Progenitor cell of endocrine pancreas (in vitro differentiated cells): ENCODE results near the gene DPH5. TPM values are rescaled to one million over a fixed set of nuclear protein-coding genes. Genes with fewer than 3 reads are reported as not detected.

Experiments used
- DNase-seq: peaks from one replicate; pipeline ENCODE4 v3.0.0; 2021; ENCODE audit warnings: low spot score; ENCODE audit not compliant: unreplicated experiment
- H3K27ac Mint-ChIP-seq: 2 replicates; pipeline ENCODE4 v1.8.0; 2021; ENCODE audit warnings: mild to moderate bottlenecking, moderate library complexity, mixed read lengths
- H3K27me3 Mint-ChIP-seq: 2 replicates; pipeline ENCODE4 v1.8.0; 2021; ENCODE audit warnings: mixed read lengths
- H3K36me3 Mint-ChIP-seq: 2 replicates; pipeline ENCODE4 v1.8.0; 2022; ENCODE audit warnings: mixed read lengths; ENCODE audit not compliant: insufficient read depth
- H3K4me1 Mint-ChIP-seq: 2 replicates; pipeline ENCODE4 v1.8.0; 2021; ENCODE audit warnings: low read depth, mixed read lengths
- H3K4me3 Mint-ChIP-seq: 2 replicates; pipeline ENCODE4 v1.8.0; 2021; ENCODE audit warnings: low read depth, mild to moderate bottlenecking, moderate library complexity, mixed read lengths
- H3K9me3 Mint-ChIP-seq: 2 replicates; pipeline ENCODE4 v1.8.0; 2021; ENCODE audit warnings: low read depth, mixed read lengths
- CTCF ChIP-seq: fragments of 200-600 bp; sonication (generic); IDR thresholded peaks from one replicate; pipeline ENCODE4 v1.5.0; 2021; ENCODE audit warnings: antibody characterized with exemption, mild to moderate bottlenecking; ENCODE audit not compliant: unreplicated experiment
- total RNA-seq: library from RNA; stranded (reverse); gene quantifications from 2 replicates; pipeline ENCODE4 v1.2.1, GENCODE V29; 2021

DPH5 gene
- total RNA-seq, 1 donor from 2014 or later, result 48.2 TPM

GRCh38 chr1:101004061-101004460 lies 21.5 kb downstream of the DPH5 start:
- Mint-ChIP-seq H3K4me3 (no peak overlapping the region), H3K27me3 (no peaks in the 10 kb centered on the region), H3K4me1 (peaks cover 11% of the 10 kb centered on the region), H3K9me3 (no peaks in the 10 kb centered on the region), H3K36me3 (peaks cover 7% of the 10 kb centered on the region), H3K27ac (no peak overlapping the region)
- no peak for TF ChIP-seq CTCF
- DNase-seq, result no peak

DNA sequence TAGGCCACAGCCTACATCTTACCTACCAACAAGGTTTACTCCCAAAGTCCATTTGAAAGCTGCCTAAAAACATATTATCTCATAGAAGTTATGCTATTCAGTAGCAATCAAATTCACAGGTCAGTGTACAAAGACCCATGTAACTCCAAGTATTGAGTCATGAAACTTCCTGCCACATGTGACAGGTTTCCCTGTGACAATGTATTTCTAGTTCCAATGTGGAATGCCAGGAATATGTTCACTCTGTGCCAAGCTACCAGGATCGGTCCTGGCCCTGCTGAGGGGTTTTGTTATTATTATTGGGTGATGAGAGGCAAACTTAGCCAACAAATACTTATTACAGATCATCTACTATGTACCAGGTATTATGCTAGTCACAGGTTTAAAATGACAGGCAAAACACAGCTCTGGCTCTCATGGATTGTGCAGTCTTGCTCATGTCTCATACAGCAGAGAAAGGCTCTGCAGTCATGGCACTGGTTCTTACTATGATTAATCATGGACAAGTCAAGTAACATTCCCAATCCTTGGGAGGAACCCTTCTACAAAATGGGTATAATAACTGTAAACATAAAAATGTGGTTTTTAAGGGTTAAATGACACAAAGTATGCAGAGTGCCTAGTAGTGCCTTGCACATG lies 22.5 kb downstream of the DPH5 start:
- Mint-ChIP-seq H3K27me3 (no peaks in the 10 kb centered on the region), H3K27ac (peak overlapping the region; percentile 24), H3K36me3 (peaks cover 7% of the 10 kb centered on the region), H3K4me3 (no peak overlapping the region), H3K9me3 (no peaks in the 10 kb centered on the region), H3K4me1 (peaks cover 11% of the 10 kb centered on the region)
- no peak for TF ChIP-seq CTCF
- DNase-seq, result no peak

DNA sequence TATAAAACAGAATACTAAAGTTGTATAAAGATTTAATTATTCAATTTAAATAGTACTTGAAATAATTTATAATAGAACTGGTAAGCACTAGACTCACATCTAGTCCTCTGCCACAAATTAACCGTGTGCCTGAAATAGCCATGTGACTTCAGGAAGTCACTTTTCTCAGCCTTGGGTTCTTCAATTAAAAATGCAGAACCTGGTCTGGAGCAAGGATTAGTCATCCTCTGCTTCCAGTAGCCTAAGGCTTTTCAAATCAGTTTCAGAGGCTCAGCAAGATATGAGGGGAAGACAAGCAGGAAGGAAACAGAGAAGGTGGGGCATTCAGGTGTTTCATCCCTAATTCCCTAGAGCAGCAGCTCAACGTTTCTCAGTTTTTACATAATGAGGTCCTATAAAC lies 23.0 kb downstream of the DPH5 start:
- peaks cover 11% of the 10 kb centered on the region for H3K4me1 Mint-ChIP-seq
- H3K27me3 Mint-ChIP-seq, result no peaks in the 10 kb centered on the region
- DNase-seq, result no peak
- H3K27ac Mint-ChIP-seq, result no peak overlapping the region
- no peak overlapping the region for H3K4me3 Mint-ChIP-seq
- H3K9me3 Mint-ChIP-seq, result no peaks in the 10 kb centered on the region
- H3K36me3 Mint-ChIP-seq, result peaks cover 9% of the 10 kb centered on the region
- TF ChIP-seq CTCF, result no peak

- Mint-ChIP-seq H3K4me3 (no peak overlapping the region), H3K9me3 (no peaks in the 10 kb centered on the region), H3K27ac (no peak overlapping the region), H3K4me1 (peaks cover 11% of the 10 kb centered on the region), H3K36me3 (peaks cover 11% of the 10 kb centered on the region), H3K27me3 (no peaks in the 10 kb centered on the region)
- DNase-seq, result no peak
- TF ChIP-seq CTCF, result no peak
Observed at GRCh38 chr1:101000131-101000873, 25.3 kb downstream of the DPH5 start.

DNA sequence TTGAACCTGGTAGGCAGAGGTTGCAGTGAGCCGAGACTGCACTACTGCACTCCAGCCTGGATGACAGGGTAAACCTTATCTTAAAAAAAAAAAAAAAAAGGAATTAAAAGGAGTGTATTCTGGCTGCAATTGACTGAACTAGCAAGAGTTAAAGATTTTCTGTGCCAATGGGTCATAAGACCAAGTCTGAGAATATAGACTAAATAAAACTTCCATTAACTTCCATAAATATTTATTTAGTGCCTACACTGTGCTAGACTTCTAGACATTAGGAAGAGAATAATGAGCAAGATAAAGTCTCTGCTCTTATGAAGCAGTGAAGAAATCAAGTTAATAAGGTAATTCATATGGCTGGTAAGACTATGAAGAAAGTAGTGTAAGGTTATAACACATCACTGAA lies 27.2 kb downstream of the DPH5 start:
- Mint-ChIP-seq H3K9me3 (no peaks in the 10 kb centered on the region), H3K4me3 (no peak overlapping the region), H3K36me3 (peaks cover 10% of the 10 kb centered on the region), H3K27ac (no peak overlapping the region), H3K4me1 (peaks cover 2% of the 10 kb centered on the region), H3K27me3 (no peaks in the 10 kb centered on the region)
- no peak for TF ChIP-seq CTCF
- DNase-seq, result no peak
